Measurements from ENCODE around the gene CFAP97.
"Not testable (repeated sequence)": the region's sequence is repeated elsewhere in the genome, so short reads cannot be mapped to it uniquely, and the experiment has no call there.

GRCh38 chr4:185205073-185205472, 1.3 kb upstream of the CFAP97 start:
- not testable (repeated sequence) for TF ChIP-seq EZH2 (IDR thresholded peaks at IDR 0.05; ENCODE audit: insufficient read depth, poor library complexity, severe bottlenecking); EZH2phosphoT487 (IDR thresholded peaks at IDR 0.05; ENCODE audit: insufficient read depth, low read depth)

Data from GM23248 (cell line).